GM12878 (cell line): Measurements from ENCODE around the gene TMEM167A. TPM values are rescaled to one million over a fixed set of nuclear protein-coding genes. Genes with fewer than 3 reads are reported as not detected.

ENCODE experiments used
- ATAC-seq: fragments of 200-7000 bp; cut with Tn5 transposase; 3 replicates; pipeline ENCODE4 v1.9.1; 2020; ENCODE audit warnings: mild to moderate bottlenecking, moderate library complexity
- BruUV-seq: library from RNA; stranded (reverse); fragments of 400-500 nt; replicated peaks from 2 replicates; lab custom pipeline; 2021; lab: Mats Ljungman, UMichigan
- CTCF ChIA-PET: fragments of 300-600 bp; sonication (Branson Sonifier 250); formaldehyde crosslinking; extraction: SDS; loops from one replicate; lab custom pipeline; 2021; ENCODE audit warnings: inconsistent platforms; lab: Yijun Ruan, JAX
- POLR2A ChIA-PET: fragments of 350-600 bp; formaldehyde crosslinking; extraction: SDS; loops from one replicate; lab custom pipeline; 2021; ENCODE audit warnings: inconsistent platforms; lab: Charles Lee
- RAD21 ChIA-PET: fragments of 300-600 bp; sonication (Branson Sonifier 250); formaldehyde crosslinking; loops from one replicate; lab custom pipeline; 2023; ENCODE audit warnings: antibody characterized with exemption; ENCODE audit not compliant: unreplicated experiment; lab: Charles Lee
- SMC1A ChIA-PET: fragments of 300-600 bp; sonication (Branson Sonifier 250); formaldehyde crosslinking; loops from one replicate; lab custom pipeline; 2023; ENCODE audit not compliant: unreplicated experiment, uncharacterized antibody; lab: Charles Lee
- DNase-seq: peaks from one replicate; pipeline ENCODE4 v3.0.0-alpha.2; 2011; ENCODE audit warnings: low read depth, low spot score
- FAIRE-seq: peaks from 3 replicates; lab custom pipeline; 2011; peaks lifted over from hg19 to GRCh38; lab: Jason Lieb, UNC
- H2AFZ ChIP-seq: 2 replicates; pipeline ENCODE4 v1.6.0; 2011; ENCODE audit warnings: low read depth, low read length, control low read depth; ENCODE audit not compliant: control insufficient read depth
- H3K27ac ChIP-seq: 2 replicates; pipeline ENCODE4 v1.5.1; 2011; ENCODE audit warnings: control low read depth; ENCODE audit not compliant: control insufficient read depth, insufficient read depth
- H3K27me3 ChIP-seq, 2 experiments: replicated peaks in 1 of 2; 2 replicates each; pipeline versions ENCODE4 v1.6.0 to v1.6.1; 2011; ENCODE audit warnings: low read length in 1 of 2; ENCODE audit not compliant: control insufficient read depth in 2 of 2, insufficient read depth in 2 of 2
- H3K36me3 ChIP-seq, 2 experiments: 2 replicates each; pipeline ENCODE4 v1.5.1; 2011; ENCODE audit warnings: low read length in 1 of 2; ENCODE audit not compliant: control insufficient read depth in 2 of 2, insufficient read depth in 2 of 2
- H3K4me1 ChIP-seq: 2 replicates; pipeline ENCODE4 v1.6.1; 2011; ENCODE audit warnings: mild to moderate bottlenecking, low read length, moderate library complexity, mixed read lengths; ENCODE audit not compliant: control insufficient read depth, insufficient read depth
- H3K4me2 ChIP-seq: 2 replicates; pipeline ENCODE4 v1.6.0; 2011; ENCODE audit warnings: control low read depth; ENCODE audit not compliant: control insufficient read depth, insufficient read depth
- H3K4me3 ChIP-seq: fragments of 200-600 bp; sonication (generic); 2 replicates; pipeline ENCODE4 v1.5.1; 2016
- H3K79me2 ChIP-seq: 2 replicates; pipeline ENCODE4 v1.6.0; 2011; ENCODE audit warnings: low read length; ENCODE audit not compliant: control insufficient read depth, insufficient read depth
- H3K9ac ChIP-seq: 2 replicates; pipeline ENCODE4 v1.8.0; 2011; ENCODE audit warnings: low read length, control low read depth, mixed read lengths; ENCODE audit not compliant: control insufficient read depth, insufficient read depth
- H3K9me3 ChIP-seq: replicated peaks from 3 replicates; pipeline ENCODE4 v1.5.1; 2011; ENCODE audit warnings: mild to moderate bottlenecking, low read length; ENCODE audit not compliant: control insufficient read depth, insufficient read depth
- H4K20me1 ChIP-seq: 2 replicates; pipeline ENCODE4 v1.6.0; 2011; ENCODE audit not compliant: control insufficient read depth, insufficient read depth
- ATF7 ChIP-seq: fragments of 450-650 bp; IDR thresholded peaks from 2 replicates; pipeline ENCODE4 v1.6.1; 2016; ENCODE audit warnings: low read depth, mild to moderate bottlenecking
- BCLAF1 ChIP-seq: fragments of 450-650 bp; IDR thresholded peaks from 2 replicates; pipeline ENCODE4 v1.6.1; 2017; ENCODE audit warnings: antibody characterized with exemption, mild to moderate bottlenecking, moderate library complexity
- CBX3 ChIP-seq: fragments of 200-600 bp; sonication (generic); IDR thresholded peaks from 2 replicates; pipeline ENCODE4 v1.6.1; 2016; ENCODE audit warnings: low read depth, borderline replicate concordance
- CHD4 ChIP-seq: fragments of 200-600 bp; sonication (generic); IDR thresholded peaks from 2 replicates; pipeline ENCODE4 v1.6.1; 2016; ENCODE audit warnings: mild to moderate bottlenecking
- IKZF1 ChIP-seq: fragments of 450-650 bp; conservative IDR thresholded peaks from 2 replicates; pipeline ENCODE4 v1.6.1; 2017; ENCODE audit warnings: antibody characterized with exemption, mild to moderate bottlenecking
- MLLT1 ChIP-seq: fragments of 450-650 bp; IDR thresholded peaks from 2 replicates; pipeline ENCODE4 v1.6.1; 2016; ENCODE audit warnings: mild to moderate bottlenecking
- MTA3 ChIP-seq: IDR thresholded peaks from 2 replicates; pipeline ENCODE4 v1.6.1; 2012; ENCODE audit warnings: low read length, inconsistent platforms, borderline replicate concordance
- MXI1 ChIP-seq: fragments of 150-350 bp; IDR thresholded peaks from 2 replicates; pipeline ENCODE4 v1.6.1; 2011; ENCODE audit warnings: low read depth, mild to moderate bottlenecking, inconsistent platforms, low read length, improper control_type of control experiment
- NBN ChIP-seq: fragments of 450-650 bp; IDR thresholded peaks from 2 replicates; pipeline ENCODE4 v1.6.1; 2016
- POLR2AphosphoS5 ChIP-seq: IDR thresholded peaks from 2 replicates; pipeline ENCODE4 v1.6.1; 2011; ENCODE audit warnings: mild to moderate bottlenecking, low read length, inconsistent platforms
- SP1 ChIP-seq: IDR thresholded peaks from one replicate; pipeline ENCODE4 v1.6.1; 2011; ENCODE audit warnings: low read depth, low read length
- STAT1 ChIP-seq: fragments of 450-650 bp; conservative IDR thresholded peaks from 2 replicates; pipeline ENCODE4 v1.6.1; 2014; ENCODE audit warnings: antibody characterized with exemption, mild to moderate bottlenecking
- TAF1 ChIP-seq: IDR thresholded peaks from 2 replicates; pipeline ENCODE4 v1.6.1; 2011; ENCODE audit warnings: mild to moderate bottlenecking, low read depth, low read length, borderline replicate concordance
- YBX1 ChIP-seq: fragments of 450-650 bp; IDR thresholded peaks from 2 replicates; pipeline ENCODE4 v1.6.1; 2016; ENCODE audit warnings: antibody characterized with exemption
- WGBS: methylation state at CpG from one replicate; pipeline ENCODE4 v1.1.6; 2016; ENCODE audit warnings: low lambda C conversion rate; ENCODE audit not compliant: insufficient replicate concordance, insufficient coverage; ENCODE audit errors: missing lambda C conversion rate; 5-methylcytosine and 5-hydroxymethylcytosine counted together
- in situ Hi-C: fragments of 300-500 bp; cut with MboI; formaldehyde crosslinking; loops from 9 replicates; pipeline ENCODE4 v1.14.3; 2018; ENCODE audit warnings: mixed read lengths
- intact Hi-C: fragments of 100-400 bp; cut with micrococcal nuclease; formaldehyde crosslinking; loops from one replicate; pipeline ENCODE4 v1.14.2; 2022; ENCODE audit not compliant: unreplicated experiment
- polyA plus RNA-seq, 11 experiments: library from polyadenylated mRNA; depleted of rRNA in 4 of 11; unstranded in 6 of 11; stranded (reverse) in 5 of 11; fragments of >200 nt; fragmentation: Nextera tagmentation in 4 of 11; fragmentation: Illumina TruSeq in 1 of 11; extraction: Ambion mirVana in 4 of 11; extraction: Trizol in 1 of 11; gene quantifications; 1 replicate in 1 of 11; 2 replicates in 10 of 11; pipeline versions ENCODE4 v1.2.1 to v1.2.3, GENCODE V29; 2011 to 2016; ENCODE audit warnings: inconsistent platforms in 2 of 11, missing spikeins in 2 of 11, low read depth in 1 of 11
- total RNA-seq, 4 experiments: library from RNA; depleted of rRNA in 3 of 4; stranded (reverse); fragments of >200 nt in 3 of 4; fragmentation: Illumina TruSeq in 1 of 4; extraction: Trizol in 1 of 4; gene quantifications; 2 replicates each; pipeline versions ENCODE4 v1.2.1 to v1.2.3, GENCODE V29; 2013 to 2021

TMEM167A gene
- total and polyA plus RNA-seq, 10 of the 15 experiments (the other 5 are each of a cell fraction or from before 2014, with no cell fraction given): 29.5 to 363 (median 85.6) TPM

GRCh38 chr5:83048277-83048676, 28.9 kb downstream of the TMEM167A start:
- in situ Hi-C loops (no loop called here), intact Hi-C loops (no loop called here)
- FAIRE-seq: no peak
- WGBS: 93% methylated on average over 3 of the region's 3 CpGs
- Histone ChIP-seq H3K9me3 (no peaks in the 10 kb centered on the region), H3K27me3 (no peaks in the 10 kb centered on the region), H4K20me1 (no peaks in the 10 kb centered on the region), H3K4me2 (no peak overlapping the region), H3K4me1 (no peaks in the 10 kb centered on the region), H3K9ac (no peak overlapping the region), H3K36me3 (peaks cover 0 to 6% of the 10 kb centered on the region in 2 experiments; a peak in 1 of 4 replicates), H2AFZ (no peak overlapping the region), H3K27ac (no peak overlapping the region), H3K79me2 (no peaks in the 10 kb centered on the region), H3K4me3 (no peak overlapping the region)
- TF ChIP-seq TAF1 (no peak), CBX3 (no peak), MXI1 (no peak)
- CTCF ChIA-PET: no interaction called here
- no peak for ATAC-seq
- no peak for DNase-seq
- POLR2A ChIA-PET: no interaction called here
- SMC1A ChIA-PET: interaction anchor here (1.3 to 2.4 kb wide), 2 partner anchors 11 to 37 kb away, joined by 3 to 7 read pairs; no protein-coding TSS in a partner anchor
- BruUV-seq: no TSS peak
- RAD21 ChIA-PET: no interaction called here

DNA sequence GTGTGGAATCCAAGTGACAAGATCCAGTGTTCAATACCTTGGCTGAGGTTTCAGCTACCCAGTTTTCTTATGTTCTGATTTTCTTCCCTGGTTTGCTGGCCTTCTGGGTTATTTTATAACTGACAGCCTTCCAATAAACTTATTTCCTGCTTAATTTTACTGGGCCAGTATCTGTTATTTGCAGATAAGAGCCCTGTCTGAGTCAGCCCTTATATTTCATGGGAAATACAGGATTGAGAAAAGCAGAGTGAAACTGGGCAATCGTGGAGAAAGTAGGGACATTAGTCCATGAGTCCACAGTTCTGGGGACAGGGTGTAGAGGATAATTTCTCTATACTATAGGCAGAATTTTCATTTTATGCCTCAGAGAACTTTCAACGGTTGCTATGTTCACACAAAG, 32.3 kb downstream of the TMEM167A start:
- SMC1A ChIA-PET: no interaction called here
- no peaks in the 10 kb centered on the region for H4K20me1 ChIP-seq
- H3K27me3 ChIP-seq: no peaks in the 10 kb centered on the region
- H3K9me3 ChIP-seq: no peaks in the 10 kb centered on the region
- no peak overlapping the region for H3K9ac ChIP-seq
- POLR2A ChIA-PET: no interaction called here
- in situ Hi-C loops (no loop called here), intact Hi-C loops (no loop called here)
- H3K4me3 ChIP-seq: no peak overlapping the region
- H3K79me2 ChIP-seq: no peaks in the 10 kb centered on the region
- no peak for ATAC-seq
- BruUV-seq: no TSS peak
- H3K27ac ChIP-seq: no peak overlapping the region
- no peak for DNase-seq
- no peaks in the 10 kb centered on the region; a peak in 1 of 4 replicates for H3K36me3 ChIP-seq
- 100% methylated on average over 2 of the region's 2 CpGs for WGBS
- no peak overlapping the region for H3K4me2 ChIP-seq
- FAIRE-seq: no peak
- no peak overlapping the region for H2AFZ ChIP-seq
- no peaks in the 10 kb centered on the region for H3K4me1 ChIP-seq
- CTCF ChIA-PET: no interaction called here
- RAD21 ChIA-PET: no interaction called here
- TF ChIP-seq YBX1: no peak
- TF ChIP-seq SP1: no peak
- no peak for TF ChIP-seq CHD4
- TF ChIP-seq MTA3: no peak
- TF ChIP-seq POLR2AphosphoS5: no peak
- no peak for TF ChIP-seq NBN
- TF ChIP-seq STAT1: no peak
- TF ChIP-seq IKZF1: no peak
- no peak for TF ChIP-seq MLLT1
- no peak for TF ChIP-seq ATF7
- no peak for TF ChIP-seq BCLAF1
